SK-N-SH (cell line): ENCODE results near the gene RIN3. TPM values are rescaled to one million over a fixed set of nuclear protein-coding genes. Genes with fewer than 3 reads are reported as not detected.

Source experiments
- CTCF ChIA-PET: fragments of 300-600, 350-600 bp; formaldehyde crosslinking; extraction: SDS; loops from one replicate; lab custom pipeline; 2021; lab: Yijun Ruan, JAX
- POLR2A ChIA-PET: fragments of 350-600 bp; sonication (Branson Sonifier 250); formaldehyde crosslinking; extraction: SDS; loops from one replicate; lab custom pipeline; 2020; ENCODE audit warnings: antibody characterized with exemption, inconsistent platforms; lab: Yijun Ruan, JAX
- DNase-seq: peaks from one replicate; pipeline ENCODE4 v3.0.0; 2012
- H2AFZ ChIP-seq: fragments of 200-600 bp; sonication (generic); 2 replicates; pipeline ENCODE4 v1.8.1; 2016; ENCODE audit warnings: antibody characterized with exemption, mild to moderate bottlenecking, low read depth
- H3F3A ChIP-seq: fragments of 200-600 bp; sonication (generic); replicated peaks from 2 replicates; pipeline ENCODE3; 2016; ENCODE audit warnings: antibody characterized with exemption, mild to moderate bottlenecking; ENCODE audit not compliant: insufficient read depth
- H3K27ac ChIP-seq, 2 experiments: fragments of 200-500 bp in 1 of 2; fragments of 200-600 bp in 1 of 2; sonication (Bioruptor generic) in 1 of 2; sonication (generic), shearing (Covaris generic) in 1 of 2; 2 replicates each; pipeline versions ENCODE4 v1.5.1 to v1.6.1; 2014 to 2016; ENCODE audit warnings: low read depth in 2 of 2, inconsistent platforms in 1 of 2, low read length in 1 of 2, mild to moderate bottlenecking in 1 of 2, mixed read lengths in 1 of 2
- H3K27me3 ChIP-seq: fragments of 200-600 bp; sonication (generic), shearing (Covaris generic); 2 replicates; pipeline ENCODE4 v1.6.1; 2016; ENCODE audit warnings: mixed run types; ENCODE audit not compliant: insufficient read depth
- H3K36me3 ChIP-seq, 2 experiments: fragments of 200-500 bp in 1 of 2; fragments of 200-600 bp in 1 of 2; sonication (Bioruptor generic) in 1 of 2; sonication (generic) in 1 of 2; replicated peaks in 1 of 2; 2 replicates each; pipeline versions ENCODE3 to v1.5.1; 2014 to 2016; ENCODE audit warnings: low read length in 1 of 2, mild to moderate bottlenecking in 1 of 2; ENCODE audit not compliant: insufficient read depth in 2 of 2, control insufficient read depth in 1 of 2
- H3K4me1 ChIP-seq, 2 experiments: fragments of 200-500 bp in 1 of 2; fragments of 200-600 bp in 1 of 2; sonication (Bioruptor generic) in 1 of 2; sonication (generic), shearing (Covaris generic) in 1 of 2; 2 replicates each; pipeline versions ENCODE4 v1.5.1 to v1.6.1; 2014 to 2016; ENCODE audit warnings: low read depth in 1 of 2, low read length in 1 of 2, mixed run types in 1 of 2; ENCODE audit not compliant: insufficient read depth in 2 of 2, control insufficient read depth in 1 of 2
- H3K4me2 ChIP-seq: fragments of 200-600 bp; sonication (generic), shearing (Covaris generic); 2 replicates; pipeline ENCODE4 v1.6.1; 2017; ENCODE audit warnings: mixed run types
- H3K4me3 ChIP-seq, 2 experiments: fragments of 200-500 bp in 1 of 2; fragments of 200-600 bp in 1 of 2; sonication (Bioruptor generic) in 1 of 2; sonication (generic), shearing (Covaris generic) in 1 of 2; 2 replicates each; pipeline versions ENCODE4 v1.5.1 to v1.8.1; 2014 to 2016; ENCODE audit warnings: low read depth in 2 of 2, inconsistent platforms in 1 of 2, low read length in 1 of 2, mild to moderate bottlenecking in 1 of 2, mixed read lengths in 1 of 2, moderate library complexity in 1 of 2
- H3K79me2 ChIP-seq: fragments of 200-600 bp; sonication (generic); 2 replicates; pipeline ENCODE4 v1.8.1; 2017; ENCODE audit warnings: mild to moderate bottlenecking; ENCODE audit not compliant: insufficient read depth
- H3K9ac ChIP-seq: fragments of 200-600 bp; sonication (generic); 2 replicates; pipeline ENCODE4 v1.6.1; 2017; ENCODE audit warnings: mixed run types
- H3K9me2 ChIP-seq: fragments of 200-600 bp; sonication (generic); 2 replicates; pipeline ENCODE4 v1.6.1; 2017; ENCODE audit warnings: mixed run types
- H3K9me3 ChIP-seq: fragments of 200-600 bp; sonication (generic); 2 replicates; pipeline ENCODE4 v1.6.1; 2017; ENCODE audit warnings: mixed run types, mild to moderate bottlenecking, moderate library complexity
- H4K20me1 ChIP-seq: fragments of 200-600 bp; sonication (generic); 2 replicates; pipeline ENCODE4 v1.6.1; 2017; ENCODE audit warnings: mild to moderate bottlenecking, mixed run types; ENCODE audit not compliant: insufficient read depth
- CHD2 ChIP-seq: fragments of 150-350 bp; IDR thresholded peaks from 2 replicates; pipeline ENCODE4 v1.6.1; 2018; ENCODE audit warnings: low read length; ENCODE audit not compliant: partially characterized antibody
- CTCF ChIP-seq: fragments of 200-600 bp; sonication (generic); IDR thresholded peaks from 2 replicates; pipeline ENCODE4 v1.6.1; 2017; ENCODE audit warnings: antibody characterized with exemption, mild to moderate bottlenecking, moderate library complexity
- EZH2phosphoT487 ChIP-seq: fragments of 200-600 bp; sonication (generic); IDR thresholded peaks from 2 replicates; pipeline ENCODE4 v1.6.1; 2017; ENCODE audit warnings: low read depth, mixed run types, mild to moderate bottlenecking, antibody characterized with exemption, moderate library complexity, borderline replicate concordance
- FOSL2 ChIP-seq: IDR thresholded peaks from 2 replicates; pipeline ENCODE4 v1.4.0; 2012; ENCODE audit warnings: low read depth, mild to moderate bottlenecking, moderate library complexity, borderline replicate concordance
- GABPA ChIP-seq: IDR thresholded peaks from 2 replicates; pipeline ENCODE4 v1.4.0; 2012; ENCODE audit warnings: low read depth, mild to moderate bottlenecking
- IRF3 ChIP-seq: fragments of 150-350 bp; IDR thresholded peaks from 2 replicates; pipeline ENCODE4 v1.6.1; 2016; ENCODE audit warnings: mild to moderate bottlenecking, low read depth, low read length
- JUND ChIP-seq: IDR thresholded peaks from 2 replicates; pipeline ENCODE4 v1.4.0; 2012
- MAX ChIP-seq: IDR thresholded peaks from 2 replicates; pipeline ENCODE4 v1.4.0; 2012; ENCODE audit warnings: low read depth
- MXI1 ChIP-seq: IDR thresholded peaks from 2 replicates; pipeline ENCODE4 v1.6.1; 2012; ENCODE audit warnings: mild to moderate bottlenecking, low read depth, low read length, improper control_type of control experiment
- NRF1 ChIP-seq: IDR thresholded peaks from 2 replicates; pipeline ENCODE4 v1.6.1; 2012; ENCODE audit warnings: low read depth, mild to moderate bottlenecking, low read length
- RCOR1 ChIP-seq: fragments of 150-350 bp; IDR thresholded peaks from 2 replicates; pipeline ENCODE4 v1.6.1; 2017; ENCODE audit warnings: antibody characterized with exemption, low read length
- TEAD4 ChIP-seq: IDR thresholded peaks from 2 replicates; pipeline ENCODE4 v1.4.0; 2012; ENCODE audit warnings: mild to moderate bottlenecking, borderline replicate concordance; ENCODE audit not compliant: insufficient read depth
- USF1 ChIP-seq: IDR thresholded peaks from 2 replicates; pipeline ENCODE4 v1.4.0; 2012; ENCODE audit warnings: low read depth, borderline replicate concordance
- WGBS: methylation state at CpG from one replicate; pipeline ENCODE4 v1.1.6; 2017; ENCODE audit warnings: low lambda C conversion rate; 5-methylcytosine and 5-hydroxymethylcytosine counted together
- polyA plus RNA-seq, 3 experiments: library from polyadenylated mRNA; depleted of rRNA; stranded (reverse); fragments of >200 nt; gene quantifications; 2 replicates each; pipeline ENCODE4 v1.2.3, GENCODE V29; 2012

The RIN3 gene
- polyA plus RNA-seq, 1 of the 3 experiments (the other 2 are of a cell fraction): 12.4 TPM

- no peaks in the 10 kb centered on the region for H3K9me2 ChIP-seq
- WGBS: 86% methylated on average over 9 of the region's 9 CpGs
- no peak overlapping the region for H3K4me3 ChIP-seq
- H3K9me3 ChIP-seq: no peaks in the 10 kb centered on the region
- H3K9ac ChIP-seq: no peak overlapping the region
- H3F3A ChIP-seq: peaks cover 9% of the 10 kb centered on the region
- TF ChIP-seq MAX: no peak
- TF ChIP-seq NRF1: no peak
- no peak for TF ChIP-seq CTCF
- TF ChIP-seq IRF3: no peak
- no peak for TF ChIP-seq USF1
- no peak for TF ChIP-seq MXI1
- no peak for TF ChIP-seq RCOR1
- TF ChIP-seq EZH2phosphoT487: no peak
- no peak for TF ChIP-seq CHD2
- TF ChIP-seq GABPA: no peak
- TF ChIP-seq TEAD4: no peak
- TF ChIP-seq FOSL2: no peak
- no peak for TF ChIP-seq JUND
- peaks cover 0 to 18% of the 10 kb centered on the region in 2 experiments; a peak in 3 of 4 replicates for H3K4me1 ChIP-seq
- no peak overlapping the region for H2AFZ ChIP-seq
- H4K20me1 ChIP-seq: no peaks in the 10 kb centered on the region
- no peaks in the 10 kb centered on the region for H3K27me3 ChIP-seq
- ChIA-PET POLR2A (no interaction called here), CTCF (interaction anchor here (1.5 kb wide), 1 partner anchor 12 kb away, joined by 6 read pairs; no protein-coding TSS in a partner anchor)
- peaks cover 0 to 15% of the 10 kb centered on the region in 2 experiments for H3K36me3 ChIP-seq
- H3K27ac ChIP-seq: no peak overlapping the region; a peak in 1 of 4 replicates
- DNase-seq: no peak
- peaks cover 4% of the 10 kb centered on the region; the same call in 1 of the 2 replicates for H3K79me2 ChIP-seq
- no peak overlapping the region for H3K4me2 ChIP-seq
Measured at GRCh38 chr14:92601131-92601710, 87.6 kb downstream of the RIN3 start.
